Measurements from ENCODE around the gene TNRC6B. TPM values are rescaled to one million over a fixed set of nuclear protein-coding genes. Genes with fewer than 3 reads are reported as not detected.

Gene TNRC6B
- total RNA-seq, 2 experiments from 2014 or later = 37.0 to 63.7 TPM

GRCh38 chr22:40258501-40258915 lies 80.8 kb downstream of the TNRC6B start:
- DNase-seq (ENCODE audit: low spot score) = no peak
- no TSS peak for BruUV-seq (replicated peaks)
- Histone ChIP-seq H3K9me2 (ENCODE audit: insufficient read depth, low read length) (no peaks in the 10 kb centered on the region), H3K27ac (ENCODE audit: low read depth, low read length, poor library complexity, severe bottlenecking) (no peak overlapping the region), H2AFZ (ENCODE audit: low read length) (no peak overlapping the region), H3K36me3 (ENCODE audit: insufficient read depth, low read length) (peaks cover 33% of the 10 kb centered on the region), H3K79me2 (ENCODE audit: insufficient read depth, low read depth, low read length) (no peaks in the 10 kb centered on the region), H3K4me2 (ENCODE audit: low read length) (no peak overlapping the region), H3K4me1 (ENCODE audit: insufficient read depth, low read length, poor library complexity, severe bottlenecking) (no peaks in the 10 kb centered on the region), H3K9me3 (ENCODE audit: low read length) (no peaks in the 10 kb centered on the region), H4K20me1 (ENCODE audit: insufficient read depth, low read length) (no peaks in the 10 kb centered on the region), H3K4me3 (ENCODE audit: low read depth, low read length, poor library complexity, severe bottlenecking) (no peak overlapping the region)
- TF ChIP-seq EZH2phosphoT487 (IDR thresholded peaks at IDR 0.05; ENCODE audit: borderline replicate concordance, low read depth, low read length) = no peak
- TF ChIP-seq, protein P1, sequence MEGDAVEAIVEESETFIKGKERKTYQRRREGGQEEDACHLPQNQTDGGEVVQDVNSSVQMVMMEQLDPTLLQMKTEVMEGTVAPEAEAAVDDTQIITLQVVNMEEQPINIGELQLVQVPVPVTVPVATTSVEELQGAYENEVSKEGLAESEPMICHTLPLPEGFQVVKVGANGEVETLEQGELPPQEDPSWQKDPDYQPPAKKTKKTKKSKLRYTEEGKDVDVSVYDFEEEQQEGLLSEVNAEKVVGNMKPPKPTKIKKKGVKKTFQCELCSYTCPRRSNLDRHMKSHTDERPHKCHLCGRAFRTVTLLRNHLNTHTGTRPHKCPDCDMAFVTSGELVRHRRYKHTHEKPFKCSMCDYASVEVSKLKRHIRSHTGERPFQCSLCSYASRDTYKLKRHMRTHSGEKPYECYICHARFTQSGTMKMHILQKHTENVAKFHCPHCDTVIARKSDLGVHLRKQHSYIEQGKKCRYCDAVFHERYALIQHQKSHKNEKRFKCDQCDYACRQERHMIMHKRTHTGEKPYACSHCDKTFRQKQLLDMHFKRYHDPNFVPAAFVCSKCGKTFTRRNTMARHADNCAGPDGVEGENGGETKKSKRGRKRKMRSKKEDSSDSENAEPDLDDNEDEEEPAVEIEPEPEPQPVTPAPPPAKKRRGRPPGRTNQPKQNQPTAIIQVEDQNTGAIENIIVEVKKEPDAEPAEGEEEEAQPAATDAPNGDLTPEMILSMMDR (conservative IDR thresholded peaks at IDR 0.05; ENCODE audit: low read length) = no peak
- ChIA-PET CTCF (ENCODE audit: unreplicated experiment) (no interaction called here), POLR2A (interaction anchor here (0.6 kb wide), 3 partner anchors 12 to 119 kb away, joined by 3 to 6 read pairs (median 4); no protein-coding TSS in a partner anchor)
- intact Hi-C loops (cut with micrococcal nuclease; ENCODE audit: unreplicated experiment) = no loop called here

DNA sequence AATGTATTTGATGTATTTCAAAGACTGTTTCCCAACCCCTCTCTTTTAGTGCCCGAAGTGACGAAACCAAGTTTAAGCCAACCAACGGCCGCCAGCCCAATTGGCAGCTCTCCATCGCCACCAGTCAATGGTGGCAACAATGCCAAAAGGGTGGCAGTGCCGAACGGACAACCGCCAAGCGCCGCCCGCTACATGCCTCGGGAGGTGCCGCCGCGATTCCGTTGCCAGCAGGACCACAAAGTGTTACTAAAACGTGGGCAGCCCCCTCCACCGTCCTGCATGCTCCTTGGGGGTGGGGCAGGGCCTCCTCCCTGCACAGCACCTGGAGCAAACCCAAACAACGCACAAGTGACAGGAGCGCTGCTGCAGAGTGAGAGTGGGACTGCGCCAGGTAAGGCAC lies 84.1 kb downstream of the TNRC6B start:
- ChIA-PET CTCF (ENCODE audit: unreplicated experiment) (no interaction called here), POLR2A (no interaction called here)
- BruUV-seq (replicated peaks) = no TSS peak
- Histone ChIP-seq H3K4me1 (ENCODE audit: insufficient read depth, low read length, poor library complexity, severe bottlenecking) (no peaks in the 10 kb centered on the region), H3K4me2 (ENCODE audit: low read length) (no peak overlapping the region), H3K36me3 (ENCODE audit: insufficient read depth, low read length) (peaks cover 60% of the 10 kb centered on the region), H2AFZ (ENCODE audit: low read length) (no peak overlapping the region), H3K9me3 (ENCODE audit: low read length) (no peaks in the 10 kb centered on the region), H3K4me3 (ENCODE audit: low read depth, low read length, poor library complexity, severe bottlenecking) (no peak overlapping the region), H3K27ac (ENCODE audit: low read depth, low read length, poor library complexity, severe bottlenecking) (no peak overlapping the region), H4K20me1 (ENCODE audit: insufficient read depth, low read length) (no peaks in the 10 kb centered on the region), H3K9me2 (ENCODE audit: insufficient read depth, low read length) (no peaks in the 10 kb centered on the region), H3K79me2 (ENCODE audit: insufficient read depth, low read depth, low read length) (no peaks in the 10 kb centered on the region)
- DNase-seq (ENCODE audit: low spot score) = no peak
- intact Hi-C loops (cut with micrococcal nuclease; ENCODE audit: unreplicated experiment) = no loop called here
- TF ChIP-seq, protein P1 (conservative IDR thresholded peaks at IDR 0.05; ENCODE audit: low read length) = no peak
- no peak for TF ChIP-seq EZH2phosphoT487 (IDR thresholded peaks at IDR 0.05; ENCODE audit: borderline replicate concordance, low read depth, low read length)

- no peak for DNase-seq (ENCODE audit: low spot score)
- POLR2A ChIA-PET = interaction anchor here (0.7 kb wide), 2 partner anchors 269 to 447 kb away, joined by 3 read pairs; no protein-coding TSS in a partner anchor
- H3K4me3 ChIP-seq (ENCODE audit: low read depth, low read length, poor library complexity, severe bottlenecking) = no peak overlapping the region
- TF ChIP-seq, protein P1 (conservative IDR thresholded peaks at IDR 0.05; ENCODE audit: low read length) = no peak
- TF ChIP-seq EZH2phosphoT487 (IDR thresholded peaks at IDR 0.05; ENCODE audit: borderline replicate concordance, low read depth, low read length) = no peak
- no peaks in the 10 kb centered on the region for H4K20me1 ChIP-seq (ENCODE audit: insufficient read depth, low read length)
- no TSS peak for BruUV-seq (replicated peaks)
- H3K9me3 ChIP-seq (ENCODE audit: low read length) = no peaks in the 10 kb centered on the region
- intact Hi-C loops (cut with micrococcal nuclease; ENCODE audit: unreplicated experiment) = no loop called here
- H3K4me2 ChIP-seq (ENCODE audit: low read length) = no peak overlapping the region
- CTCF ChIA-PET (ENCODE audit: unreplicated experiment) = no interaction called here
- H2AFZ ChIP-seq (ENCODE audit: low read length) = no peak overlapping the region
- no peaks in the 10 kb centered on the region for H3K9me2 ChIP-seq (ENCODE audit: insufficient read depth, low read length)
- no peak overlapping the region for H3K27ac ChIP-seq (ENCODE audit: low read depth, low read length, poor library complexity, severe bottlenecking)
- no peaks in the 10 kb centered on the region for H3K4me1 ChIP-seq (ENCODE audit: insufficient read depth, low read length, poor library complexity, severe bottlenecking)
- peaks cover 71% of the 10 kb centered on the region for H3K36me3 ChIP-seq (ENCODE audit: insufficient read depth, low read length)
- no peaks in the 10 kb centered on the region for H3K79me2 ChIP-seq (ENCODE audit: insufficient read depth, low read depth, low read length)
Measured at GRCh38 chr22:40263191-40263590, 85.5 kb downstream of the TNRC6B start.

Measured in OCI-LY7 (cell line).